Sigmoid colon (tissue), 7 donors: Measurements from ENCODE around the gene ENPP5. TPM values are rescaled to one million over a fixed set of nuclear protein-coding genes. Genes with fewer than 3 reads are reported as not detected.

Experiments
- polyA plus RNA-seq, 3 donors: library from polyadenylated mRNA; stranded (reverse); fragments of 200-250 nt; gene quantifications; one replicate each; pipeline ENCODE4 v1.2.3, GENCODE V29; 2013
- total RNA-seq, 4 donors: library from RNA; depleted of rRNA; stranded (reverse); fragments of >200 nt; gene quantifications; one replicate each; pipeline ENCODE4 v1.1.0, GENCODE V29; 2016
- donor health status: healthy with polysubstance abuse.
- donor health status: Bipolar disorder and iron deficiency.
- donor health status: healthy.

The ENPP5 gene
- total and polyA plus RNA-seq, 7 donors = 0.14 to 1.7 (median 0.60) TPM

Other genes with a start within 250 kb of the ENPP5 start
- gene CLIC5, start 155.1 kb downstream of the ENPP5 start, total RNA-seq = 1 to 10 TPM; 1.8 to 3.5 (median 3.0) TPM
- gene CLIC5, start 155.1 kb downstream of the ENPP5 start, polyA plus RNA-seq = 10 to 100 TPM; 51.1 to 77.0 (median 53.1) TPM
- 10 to 100 TPM; 16.2 to 19.1 (median 16.4) TPM for gene ENPP4, start 41.0 kb downstream of the ENPP5 start, total RNA-seq
- gene ENPP4, start 41.0 kb downstream of the ENPP5 start, polyA plus RNA-seq = 1 to 10 TPM; 3.0 to 8.6 (median 5.1) TPM